ENCODE measurements around the gene ZDHHC18. TPM values are rescaled to one million over a fixed set of nuclear protein-coding genes. Genes with fewer than 3 reads are reported as not detected.

ZDHHC18 gene
- 10 to 100 TPM in 2 of 4 donors, 1 to 10 TPM in 2; 7.5 to 13.6 (median 10.7) TPM for total RNA-seq
- 10 to 100 TPM; 12.0 to 19.4 (median 17.5) TPM for polyA plus RNA-seq

DNA sequence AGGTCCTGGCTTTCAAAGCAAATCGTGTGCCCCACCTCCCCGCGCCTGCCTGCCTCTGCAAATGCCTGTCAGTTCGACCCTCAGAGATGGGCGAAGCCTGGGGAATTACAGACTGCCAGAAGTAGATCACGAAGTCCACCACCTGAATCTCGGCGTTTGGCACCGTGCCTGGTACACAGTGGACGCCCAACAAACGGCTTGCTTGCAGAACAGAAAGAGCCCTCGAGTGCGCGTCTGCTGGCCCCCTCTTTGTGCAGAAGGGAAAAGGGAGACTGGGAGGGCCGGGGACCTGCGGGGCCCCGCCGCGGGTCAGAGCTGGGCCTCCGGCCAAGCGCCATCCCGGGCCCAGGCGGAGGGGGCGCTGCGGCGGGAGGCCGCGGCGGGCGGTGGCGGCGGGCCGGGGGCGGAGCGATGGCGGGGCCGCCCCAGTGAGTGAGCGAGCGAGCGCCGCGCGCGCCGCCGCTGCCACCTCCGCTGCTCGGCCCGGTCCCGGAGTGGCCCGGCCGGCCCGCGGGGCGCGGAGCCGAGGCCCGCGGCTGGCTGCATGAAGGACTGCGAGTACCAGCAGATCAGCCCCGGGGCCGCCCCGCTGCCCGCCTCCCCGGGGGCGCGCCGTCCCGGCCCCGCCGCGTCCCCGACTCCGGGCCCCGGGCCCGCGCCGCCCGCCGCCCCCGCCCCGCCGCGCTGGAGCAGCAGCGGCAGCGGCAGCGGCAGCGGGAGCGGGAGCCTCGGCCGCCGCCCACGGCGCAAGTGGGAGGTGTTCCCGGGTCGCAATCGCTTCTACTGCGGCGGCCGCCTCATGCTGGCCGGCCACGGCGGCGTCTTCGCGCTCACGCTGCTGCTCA, at the start of gene ZDHHC18:
TSS of gene ZDHHC18 (plus strand) at position 428 of the 845 bp plus-strand sequence. CDS start at position 545, 117 bp downstream.
- peak within 1 kb of the TSS; percentile 73 to 86 (median 83) for H3K27ac ChIP-seq
- TF ChIP-seq EP300 (IDR thresholded peaks at IDR 0.05) (no peak), POLR2A (IDR thresholded peaks at IDR 0.05) (no peak), POLR2AphosphoS5 (IDR thresholded peaks at IDR 0.05) (peak in 2 of 4 donors; percentile 8 to 43), CTCF (IDR thresholded peaks at IDR 0.05) (peak; percentile 16 to 44 (median 28))
- 1% methylated on average over 107 of the region's 107 CpGs for WGBS, 2 donors
- intact Hi-C loops (cut with DNase I), result loop anchor here (1.0 kb wide), 1 partner anchor 39 kb away; no protein-coding TSS in a partner anchor
- H3K36me3 ChIP-seq, result no peaks in the 10 kb centered on the region
- H3K4me1 ChIP-seq, result peaks cover 0 to 40% (median 33%) of the 10 kb centered on the region in 4 donors
- H3K9me3 ChIP-seq, result no peaks in the 10 kb centered on the region
- DNase-seq, result peak; percentile 82
- no peaks in the 10 kb centered on the region for H3K27me3 ChIP-seq
- peak within 1 kb of the TSS; percentile 68 to 90 (median 86) for H3K4me3 ChIP-seq

GRCh38 chr1:26779098-26779668, 47.3 kb upstream of the ZDHHC18 start:
- intact Hi-C loops (cut with DNase I), result loop anchor here (5.0 kb wide), 1 partner anchor 52 kb away; no protein-coding TSS in a partner anchor
- TF ChIP-seq EP300 (IDR thresholded peaks at IDR 0.05) (no peak), CTCF (IDR thresholded peaks at IDR 0.05) (no peak), POLR2AphosphoS5 (IDR thresholded peaks at IDR 0.05) (no peak), POLR2A (IDR thresholded peaks at IDR 0.05) (no peak)
- H3K9me3 ChIP-seq, result no peaks in the 10 kb centered on the region
- H3K27ac ChIP-seq, result no peak overlapping the region
- H3K27me3 ChIP-seq, result no peaks in the 10 kb centered on the region
- no peak for DNase-seq
- peaks cover 23 to 69% (median 48%) of the 10 kb centered on the region in 4 donors for H3K36me3 ChIP-seq
- peaks cover 0 to 48% (median 40%) of the 10 kb centered on the region in 4 donors for H3K4me1 ChIP-seq
- no peak overlapping the region for H3K4me3 ChIP-seq
- WGBS, 2 donors, result 84 to 86% methylated on average over 11 of the region's 11 CpGs

DNA sequence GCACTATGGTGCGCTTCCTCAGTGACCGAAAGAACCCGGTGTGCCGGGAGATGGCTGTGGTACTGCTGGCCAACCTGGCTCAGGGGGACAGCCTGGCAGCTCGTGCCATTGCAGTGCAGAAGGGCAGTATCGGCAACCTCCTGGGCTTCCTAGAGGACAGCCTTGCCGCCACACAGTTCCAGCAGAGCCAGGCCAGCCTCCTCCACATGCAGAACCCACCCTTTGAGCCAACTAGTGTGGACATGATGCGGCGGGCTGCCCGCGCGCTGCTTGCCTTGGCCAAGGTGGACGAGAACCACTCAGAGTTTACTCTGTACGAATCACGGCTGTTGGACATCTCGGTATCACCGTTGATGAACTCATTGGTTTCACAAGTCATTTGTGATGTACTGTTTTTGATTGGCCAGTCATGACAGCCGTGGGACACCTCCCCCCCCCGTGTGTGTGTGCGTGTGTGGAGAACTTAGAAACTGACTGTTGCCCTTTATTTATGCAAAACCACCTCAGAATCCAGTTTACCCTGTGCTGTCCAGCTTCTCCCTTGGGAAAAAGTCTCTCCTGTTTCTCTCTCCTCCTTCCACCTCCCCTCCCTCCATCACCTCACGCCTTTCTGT, 46.0 kb upstream of the ZDHHC18 start:
- Histone ChIP-seq H3K4me3 (no peak overlapping the region), H3K4me1 (peaks cover 0 to 55% (median 46%) of the 10 kb centered on the region in 4 donors), H3K27me3 (no peaks in the 10 kb centered on the region), H3K36me3 (peaks cover 10 to 57% (median 36%) of the 10 kb centered on the region in 4 donors), H3K27ac (no peak overlapping the region), H3K9me3 (no peaks in the 10 kb centered on the region)
- 92 to 95% methylated on average over 21 of the region's 21 CpGs for WGBS, 2 donors
- intact Hi-C loops (cut with DNase I), result loop anchor here (5.0 kb wide), 1 partner anchor 38 kb away; no protein-coding TSS in a partner anchor
- no peak for DNase-seq
- TF ChIP-seq POLR2AphosphoS5 (IDR thresholded peaks at IDR 0.05) (no peak), POLR2A (IDR thresholded peaks at IDR 0.05) (no peak), CTCF (IDR thresholded peaks at IDR 0.05) (no peak), EP300 (IDR thresholded peaks at IDR 0.05) (no peak)

DNA sequence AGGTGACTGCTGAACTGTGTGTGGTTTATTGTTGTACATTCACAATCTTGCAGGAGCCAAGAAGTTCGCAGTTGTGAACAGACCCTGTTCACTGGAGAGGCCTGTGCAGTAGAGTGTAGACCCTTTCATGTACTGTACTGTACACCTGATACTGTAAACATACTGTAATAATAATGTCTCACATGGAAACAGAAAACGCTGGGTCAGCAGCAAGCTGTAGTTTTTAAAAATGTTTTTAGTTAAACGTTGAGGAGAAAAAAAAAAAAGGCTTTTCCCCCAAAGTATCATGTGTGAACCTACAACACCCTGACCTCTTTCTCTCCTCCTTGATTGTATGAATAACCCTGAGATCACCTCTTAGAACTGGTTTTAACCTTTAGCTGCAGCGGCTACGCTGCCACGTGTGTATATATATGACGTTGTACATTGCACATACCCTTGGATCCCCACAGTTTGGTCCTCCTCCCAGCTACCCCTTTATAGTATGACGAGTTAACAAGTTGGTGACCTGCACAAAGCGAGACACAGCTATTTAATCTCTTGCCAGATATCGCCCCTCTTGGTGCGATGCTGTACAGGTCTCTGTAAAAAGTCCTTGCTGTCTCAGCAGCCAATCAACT, 45.2 kb upstream of the ZDHHC18 start:
- peaks cover 0 to 58% (median 51%) of the 10 kb centered on the region in 4 donors for H3K4me1 ChIP-seq
- intact Hi-C loops (cut with DNase I), result loop anchor here (5.0 kb wide), 1 partner anchor 39 kb away; no protein-coding TSS in a partner anchor

More for the DNA sequence above, 45.2 kb upstream of the ZDHHC18 start:
- peaks cover 10 to 48% (median 34%) of the 10 kb centered on the region in 4 donors for H3K36me3 ChIP-seq
- no peaks in the 10 kb centered on the region for H3K27me3 ChIP-seq
- peak overlapping the region in 1 of 4 donors; percentile 95 for H3K27ac ChIP-seq
- H3K4me3 ChIP-seq, result no peak overlapping the region
- 83 to 85% methylated on average over 11 of the region's 11 CpGs for WGBS, 2 donors
- TF ChIP-seq EP300 (IDR thresholded peaks at IDR 0.05) (no peak), POLR2AphosphoS5 (IDR thresholded peaks at IDR 0.05) (no peak), POLR2A (IDR thresholded peaks at IDR 0.05) (no peak), CTCF (IDR thresholded peaks at IDR 0.05) (no peak)
- DNase-seq, result no peak
- H3K9me3 ChIP-seq, result no peaks in the 10 kb centered on the region
